Endometrial microvascular endothelial cells (primary cell): ENCODE measurements around the gene ADSS1. TPM values are rescaled to one million over a fixed set of nuclear protein-coding genes. Genes with fewer than 3 reads are reported as not detected.

Experiments used
- in situ Hi-C: cut with HindIII; loops from 2 replicates; pipeline ENCODE4 v1.10.0; 2017; ENCODE audit warnings: low sequenced_read_pairs, low pct_unique_long_range_greater_than_20kb; ENCODE audit errors: inconsistent ontology term
- total RNA-seq: library from RNA; depleted of rRNA; stranded (reverse); fragments of >200 nt; gene quantifications from one replicate; pipeline ENCODE4 v1.2.3, GENCODE V29; 2015; ENCODE audit errors: inconsistent ontology term

ADSS1 gene
- total RNA-seq, 1 donor from 2014 or later, result not detected

DNA sequence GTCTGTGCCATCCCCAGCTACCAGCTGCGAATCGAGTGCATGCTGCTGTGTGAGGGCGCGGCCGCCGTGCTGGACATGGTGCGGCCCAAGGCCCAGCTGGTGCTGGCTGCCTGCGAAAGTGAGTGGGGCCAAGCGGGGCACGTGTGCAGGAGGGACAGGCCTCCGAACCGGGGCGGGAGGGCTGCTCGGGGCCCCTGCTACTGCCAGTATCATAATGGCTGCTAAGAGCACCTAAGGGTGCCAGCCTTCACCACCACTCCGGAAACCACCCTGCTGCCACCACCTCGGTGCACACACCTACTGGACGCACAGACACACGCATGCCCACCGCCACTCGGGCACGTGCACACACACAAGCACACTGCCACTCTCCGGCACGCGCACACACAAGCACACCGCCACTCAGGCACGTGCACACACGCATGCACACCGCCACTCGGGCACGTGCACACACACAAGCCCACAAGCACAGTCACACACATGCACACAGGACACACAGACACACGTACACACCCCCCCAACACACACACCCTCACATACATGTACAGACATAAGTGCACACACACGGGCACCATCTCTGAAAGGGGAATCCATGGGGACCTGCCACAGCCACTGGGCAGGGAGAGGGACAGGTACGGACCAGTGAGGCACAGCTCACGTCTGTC lies 13.8 kb upstream of the ADSS1 start:
- in situ Hi-C loops, result no loop called here

GRCh38 chr14:104712881-104713734 lies 10.9 kb upstream of the ADSS1 start:
- in situ Hi-C loops, result no loop called here

DNA sequence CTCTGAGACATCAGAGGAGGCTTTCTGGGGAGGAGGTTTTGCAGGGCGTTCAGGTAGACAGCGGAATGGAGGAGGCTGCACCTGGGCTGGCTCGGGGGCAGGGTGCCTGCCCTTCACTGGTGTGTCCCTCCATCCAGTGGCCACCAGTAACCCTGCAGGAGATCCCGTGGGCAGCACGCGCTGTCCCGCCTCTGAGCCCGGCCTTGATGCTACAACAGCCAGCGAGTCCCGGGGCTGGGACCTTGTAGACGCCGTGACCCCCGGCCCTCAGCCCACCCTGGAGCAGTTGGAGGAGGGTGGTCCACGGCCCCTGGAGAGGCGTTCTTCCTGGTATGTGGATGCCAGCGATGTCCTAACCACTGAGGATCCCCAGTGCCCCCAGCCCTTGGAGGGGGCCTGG lies 10.0 kb upstream of the ADSS1 start:
- in situ Hi-C loops, result no loop called here

DNA sequence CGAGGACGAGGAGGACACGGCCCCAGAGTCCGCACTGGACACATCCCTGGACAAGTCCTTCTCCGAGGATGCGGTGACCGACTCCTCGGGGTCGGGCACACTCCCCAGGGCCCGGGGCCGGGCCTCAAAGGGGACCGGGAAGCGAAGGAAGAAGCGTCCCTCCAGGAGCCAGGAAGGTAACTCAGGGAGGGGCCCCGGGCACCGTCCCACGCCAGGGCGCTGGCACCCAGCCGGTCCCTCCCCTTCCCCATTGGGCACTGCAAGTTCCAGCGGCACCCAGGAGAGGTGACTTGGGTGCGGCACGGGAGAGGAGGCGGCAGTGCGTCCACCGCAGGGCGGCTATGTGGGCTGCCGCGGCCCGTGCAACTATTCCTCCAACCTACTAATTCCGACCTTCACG lies 9.3 kb upstream of the ADSS1 start:
- in situ Hi-C loops, result no loop called here

GRCh38 chr14:104715416-104715815 lies 8.6 kb upstream of the ADSS1 start:
- in situ Hi-C loops, result no loop called here

DNA sequence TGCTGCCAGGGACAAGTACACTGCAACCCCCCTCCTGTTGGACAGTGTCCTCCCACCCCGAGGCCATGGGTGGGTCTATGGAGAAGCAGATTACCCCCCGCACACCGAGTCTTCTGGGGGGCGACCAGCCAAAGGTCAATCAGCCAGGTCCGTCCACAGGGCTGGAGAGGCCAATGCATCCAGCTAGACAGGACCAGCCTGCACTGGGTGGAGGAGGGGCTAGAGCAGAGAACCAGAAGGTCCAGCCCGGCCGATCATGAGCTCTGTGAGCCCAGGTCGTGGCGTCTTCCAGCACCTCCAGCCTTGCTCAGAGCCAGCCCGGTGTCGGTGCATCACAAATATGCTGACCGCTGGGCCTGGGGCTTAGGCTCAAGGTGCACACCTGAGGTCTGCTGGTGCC lies 8.2 kb upstream of the ADSS1 start:
- in situ Hi-C loops, result no loop called here

- in situ Hi-C loops, result no loop called here
Measured at GRCh38 chr14:104717137-104717536, 6.9 kb upstream of the ADSS1 start.

DNA sequence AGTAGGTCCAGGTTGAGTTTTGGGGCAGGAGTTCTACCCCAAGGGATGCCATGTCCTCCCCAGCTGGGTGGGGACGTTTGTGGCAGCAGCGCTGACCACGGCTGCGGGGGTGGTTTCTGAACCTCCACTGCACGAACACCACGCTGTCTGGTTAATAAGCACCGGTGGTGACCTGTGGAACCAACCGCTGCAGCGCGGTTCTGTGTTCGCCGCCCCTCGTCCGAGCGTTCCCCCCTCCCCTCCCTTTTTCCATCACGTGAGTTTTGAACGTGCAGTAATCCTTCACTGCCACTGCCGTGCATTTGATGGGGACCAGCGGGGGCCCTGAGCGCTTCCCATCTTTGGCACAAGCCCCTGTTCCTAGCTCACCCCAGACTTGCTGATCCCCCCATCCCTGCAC lies 6.4 kb upstream of the ADSS1 start:
- in situ Hi-C loops, result no loop called here

DNA sequence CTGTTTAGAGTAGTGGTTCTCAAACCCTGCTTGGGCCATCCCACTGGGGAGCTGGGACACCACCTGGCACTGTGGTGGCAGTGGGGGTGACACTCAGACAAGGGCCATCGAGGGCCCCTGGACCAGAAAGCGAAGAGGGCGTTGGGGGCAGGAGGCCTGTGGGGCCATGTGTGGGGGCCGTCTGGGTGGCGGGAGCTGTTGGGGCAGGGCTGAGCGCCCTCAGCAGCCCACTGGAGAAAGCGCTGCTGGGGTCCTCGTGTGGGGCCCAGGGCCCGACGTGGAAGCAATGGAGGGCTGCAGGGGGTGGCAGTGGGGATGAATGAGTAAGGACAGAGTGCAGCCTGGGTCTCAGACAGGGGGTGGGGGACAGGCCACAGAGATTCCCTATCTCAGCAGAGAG lies 5.9 kb upstream of the ADSS1 start:
- in situ Hi-C loops, result no loop called here

DNA sequence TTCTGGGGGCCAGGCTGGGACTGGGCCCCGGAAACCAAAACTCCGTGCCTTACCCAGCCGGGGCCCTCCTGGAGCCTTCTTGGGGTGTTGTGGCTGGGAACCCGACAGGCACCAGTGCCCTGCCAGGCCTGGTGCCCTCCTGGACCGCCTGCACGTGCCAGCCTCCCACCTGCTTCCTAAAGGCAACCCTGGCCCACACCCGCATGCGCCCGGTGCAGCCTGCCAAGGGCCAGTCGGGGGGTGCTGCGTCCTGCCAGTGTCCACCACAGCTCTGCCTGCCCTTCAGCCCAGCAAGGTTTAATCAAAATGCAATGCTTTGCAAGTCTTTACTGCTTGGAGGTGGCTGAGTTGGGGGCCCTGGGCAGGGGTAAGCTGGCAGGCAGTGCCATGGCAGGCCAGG lies 5.2 kb upstream of the ADSS1 start:
- in situ Hi-C loops, result no loop called here

GRCh38 chr14:104719343-104719742 lies 4.7 kb upstream of the ADSS1 start:
- in situ Hi-C loops, result no loop called here

- in situ Hi-C loops, result no loop called here
Measured at GRCh38 chr14:104721505-104722431, 2.3 kb upstream of the ADSS1 start.

DNA sequence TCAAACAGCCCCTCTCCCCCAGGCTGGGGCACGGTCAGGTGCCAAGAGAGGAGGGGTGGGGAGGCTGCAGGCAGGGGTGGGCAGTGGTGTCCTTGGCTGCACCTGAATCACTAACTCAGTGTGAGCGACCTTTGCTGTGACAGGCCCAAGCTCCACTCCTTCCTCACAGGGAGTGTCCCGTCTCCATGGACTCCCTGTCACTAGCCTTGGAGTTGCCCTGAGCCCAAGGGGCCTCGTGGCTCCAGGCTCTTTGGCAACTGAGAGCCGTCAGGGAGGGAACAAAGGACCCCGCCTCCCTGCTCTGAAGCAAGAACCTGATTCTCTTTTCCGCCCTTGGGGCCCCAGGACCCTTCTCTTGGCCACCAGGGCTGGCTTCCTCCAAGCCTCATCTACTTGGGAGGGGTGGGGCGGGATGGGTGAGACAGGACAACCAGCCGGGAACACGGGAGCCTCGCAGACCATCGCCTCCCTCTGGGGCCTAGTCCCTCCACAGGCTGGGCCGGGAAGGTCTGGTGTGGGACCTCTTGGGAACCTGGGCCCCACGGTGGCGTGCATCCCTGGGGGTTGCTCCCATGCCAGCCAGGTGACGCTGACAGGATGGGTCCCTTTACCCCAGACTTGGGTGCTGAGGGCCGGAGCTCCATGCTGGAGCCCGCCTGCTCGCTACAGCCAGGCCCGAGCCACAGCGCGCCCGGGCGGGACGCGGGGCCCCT lies 935 bp upstream of the ADSS1 start:
- in situ Hi-C loops, result no loop called here

GRCh38 chr14:104724407-104724980 lies 465 bp downstream of the ADSS1 start:
- in situ Hi-C loops, result no loop called here

DNA sequence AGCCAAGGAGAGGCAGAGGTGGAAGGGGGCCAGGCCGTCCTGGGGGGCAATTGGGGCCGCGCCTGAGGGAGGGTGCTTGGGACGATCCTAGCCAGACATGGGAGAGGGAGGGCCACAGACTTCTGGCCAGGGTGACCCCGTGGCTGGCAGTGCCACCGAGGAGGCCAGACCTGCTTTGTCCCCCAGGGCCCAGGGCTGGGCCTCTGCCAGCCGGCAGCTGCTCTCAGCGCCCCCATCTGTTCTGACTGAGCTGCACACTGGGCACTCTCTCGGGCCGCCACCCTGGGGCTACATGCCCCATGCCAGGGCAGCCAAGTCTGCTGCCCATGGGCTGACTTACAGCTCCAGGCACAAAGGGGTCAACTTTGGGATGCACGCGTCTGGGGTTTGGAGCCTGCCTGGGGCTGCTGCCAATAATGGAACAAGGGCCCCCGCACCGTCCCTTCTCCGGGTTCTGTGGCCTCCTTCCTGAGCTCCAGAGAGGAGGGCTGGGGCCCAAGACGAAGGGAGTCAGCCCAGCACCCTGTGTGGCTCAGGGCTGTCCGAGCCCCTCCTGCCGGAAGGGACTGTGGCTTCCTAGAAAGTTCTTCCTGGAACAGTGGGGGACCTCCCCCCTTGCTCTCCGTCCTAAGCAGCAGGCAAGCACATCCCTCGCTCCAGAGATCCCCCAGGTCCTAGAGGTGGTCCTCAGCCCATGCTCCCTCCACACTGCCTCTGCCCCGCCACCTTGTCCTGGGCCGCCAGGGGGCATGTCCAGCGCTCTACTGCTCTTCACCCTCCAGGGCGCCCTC lies 1.1 kb downstream of the ADSS1 start:
- in situ Hi-C loops, result no loop called here

- in situ Hi-C loops, result no loop called here
Measured at GRCh38 chr14:104725772-104726548, 1.9 kb downstream of the ADSS1 start.
